HepG2 (cell line): ENCODE measurements around the gene AGAP1. TPM values are rescaled to one million over a fixed set of nuclear protein-coding genes. Genes with fewer than 3 reads are reported as not detected.

ENCODE experiments used
- ATAC-seq: fragments of 200-7000 bp; cut with Tn5 transposase; 3 replicates; pipeline ENCODE4 v1.9.1; 2020; ENCODE audit warnings: mild to moderate bottlenecking, moderate library complexity
- BruUV-seq: library from RNA; stranded (reverse); fragments of 400-500 nt; replicated peaks from 2 replicates; lab custom pipeline; 2021; lab: Mats Ljungman, UMichigan
- CTCF ChIA-PET: fragments of 300-600 bp; formaldehyde crosslinking; extraction: SDS; loops from one replicate; lab custom pipeline; 2021; ENCODE audit warnings: low total read pairs, inconsistent platforms, low intra/inter-chr PET ratio; lab: Yijun Ruan, JAX
- POLR2A ChIA-PET: fragments of 350-600 bp; sonication (Branson Sonifier 250); formaldehyde crosslinking; loops from one replicate; lab custom pipeline; 2020; ENCODE audit warnings: antibody characterized with exemption, inconsistent platforms; lab: Yijun Ruan, JAX
- DNase-seq: peaks from one replicate; pipeline ENCODE4 v3.0.0-alpha.2; 2015; ENCODE audit warnings: low spot score
- FAIRE-seq: peaks from 3 replicates; lab custom pipeline; 2011; peaks lifted over from hg19 to GRCh38; lab: Jason Lieb, UNC
- H2AFZ ChIP-seq: one replicate; pipeline ENCODE4 v1.6.1; 2011; ENCODE audit warnings: low read length, inconsistent platforms
- H3K27ac ChIP-seq: fragments of 300-600 bp; 3 replicates; pipeline ENCODE4 v1.8.0; 2011; ENCODE audit warnings: mixed run types, mild to moderate bottlenecking, mixed read lengths, low read length, inconsistent platforms; ENCODE audit not compliant: insufficient read depth; ENCODE audit errors: extremely low read length
- H3K27me3 ChIP-seq, 2 experiments: fragments of 200-600 bp in 1 of 2; 2 replicates in 1 of 2; 3 replicates in 1 of 2; pipeline versions ENCODE4 v1.6.0 to v1.8.0; 2011; ENCODE audit warnings: low read length in 2 of 2, mild to moderate bottlenecking in 2 of 2, moderate library complexity in 2 of 2, inconsistent platforms in 1 of 2; ENCODE audit not compliant: insufficient read depth in 2 of 2, control insufficient read depth in 1 of 2
- H3K36me3 ChIP-seq, 2 experiments: fragments of 200-600 bp in 1 of 2; replicated peaks in 1 of 2; 2 replicates in 1 of 2; 3 replicates in 1 of 2; pipeline versions ENCODE4 v1.5.1 to v1.8.0; 2011; ENCODE audit warnings: low read length in 2 of 2, inconsistent platforms in 1 of 2; ENCODE audit not compliant: insufficient read depth in 2 of 2, control insufficient read depth in 1 of 2
- H3K4me1 ChIP-seq: 2 replicates; pipeline ENCODE4 v1.5.1; 2012; ENCODE audit warnings: low read length, inconsistent platforms; ENCODE audit not compliant: insufficient read depth
- H3K4me2 ChIP-seq: 2 replicates; pipeline ENCODE4 v1.6.0; 2011; ENCODE audit warnings: low read depth, low read length, inconsistent platforms
- H3K4me3 ChIP-seq, 3 experiments: fragments of 200-600 bp in 1 of 3; sonication (generic), shearing (Covaris generic) in 1 of 3; replicated peaks in 1 of 3; 2 replicates each; pipeline ENCODE4 v1.5.1; 2011 to 2016; ENCODE audit warnings: low read length in 3 of 3, inconsistent platforms in 2 of 3, low read depth in 2 of 3, mild to moderate bottlenecking in 2 of 3, control low read depth in 1 of 3, mixed read lengths in 1 of 3; ENCODE audit not compliant: insufficient read depth in 1 of 3
- H3K79me2 ChIP-seq: one replicate; pipeline ENCODE4 v1.6.1; 2011; ENCODE audit warnings: low read length, inconsistent platforms; ENCODE audit not compliant: insufficient read depth
- H3K9ac ChIP-seq: 2 replicates; pipeline ENCODE4 v1.6.0; 2011; ENCODE audit warnings: mild to moderate bottlenecking, low read depth, low read length, inconsistent platforms; ENCODE audit not compliant: insufficient read depth
- H3K9me3 ChIP-seq: 2 replicates; pipeline ENCODE4 v1.5.1; 2012; ENCODE audit warnings: mild to moderate bottlenecking, low read length
- H4K20me1 ChIP-seq: 2 replicates; pipeline ENCODE4 v1.6.0; 2011; ENCODE audit warnings: inconsistent platforms, mild to moderate bottlenecking, low read length, moderate library complexity; ENCODE audit not compliant: insufficient read depth
- AHR ChIP-seq: IDR thresholded peaks from 2 replicates; pipeline ENCODE4 v1.6.1; 2018; ENCODE audit warnings: missing genetic modification reagents, missing compliant biosample characterization
- HDAC6 ChIP-seq: fragments of 200-600 bp; sonication (generic); IDR thresholded peaks from 2 replicates; pipeline ENCODE4 v1.7.0; 2017; ENCODE audit warnings: mild to moderate bottlenecking, antibody characterized with exemption, low read length, low read depth
- HMG20A ChIP-seq: IDR thresholded peaks from 2 replicates; pipeline ENCODE4 v1.6.1; 2016; ENCODE audit warnings: borderline replicate concordance
- MIER3 ChIP-seq: IDR thresholded peaks from 2 replicates; pipeline ENCODE4 v1.6.1; 2016; ENCODE audit warnings: missing compliant biosample characterization, borderline replicate concordance
- MXD1 ChIP-seq: sonication (generic); formaldehyde crosslinking; IDR thresholded peaks from 2 replicates; pipeline ENCODE4 v1.4.0; 2020; ENCODE audit warnings: mild to moderate bottlenecking, missing genetic modification reagents
- NR3C1 ChIP-seq: sonication (generic); formaldehyde crosslinking; IDR thresholded peaks from 2 replicates; pipeline ENCODE4 v1.4.0; 2020; ENCODE audit warnings: missing genetic modification reagents
- PAWR ChIP-seq: sonication (generic); formaldehyde crosslinking; IDR thresholded peaks from 2 replicates; pipeline ENCODE4 v1.4.0; 2020; ENCODE audit warnings: missing genetic modification reagents, mild to moderate bottlenecking, borderline replicate concordance
- PBX2 ChIP-seq: IDR thresholded peaks from 2 replicates; pipeline ENCODE4 v1.6.1; 2016; ENCODE audit warnings: control low read depth
- POLR2AphosphoS5 ChIP-seq: IDR thresholded peaks from 2 replicates; pipeline ENCODE4 v1.6.1; 2012; ENCODE audit warnings: low read depth, low read length
- SIX1 ChIP-seq: sonication (generic); formaldehyde crosslinking; IDR thresholded peaks from 2 replicates; pipeline ENCODE4 v1.4.0; 2020; ENCODE audit warnings: missing genetic modification reagents, borderline replicate concordance
- SMAD1 ChIP-seq: sonication (generic); formaldehyde crosslinking; IDR thresholded peaks from 2 replicates; pipeline ENCODE4 v1.4.0; 2020; ENCODE audit warnings: missing genetic modification reagents, low read depth, mild to moderate bottlenecking, borderline replicate concordance
- SMARCC2 ChIP-seq: fragments of 450-650 bp; IDR thresholded peaks from 2 replicates; pipeline ENCODE4 v1.6.1; 2017; ENCODE audit warnings: antibody characterized with exemption, mild to moderate bottlenecking
- SPEN ChIP-seq: sonication (generic); formaldehyde crosslinking; IDR thresholded peaks from 2 replicates; pipeline ENCODE4 v1.5.1; 2020; ENCODE audit warnings: low read depth, mild to moderate bottlenecking, missing genetic modification reagents
- TCF12 ChIP-seq, 2 experiments: fragments of 450-650 bp in 1 of 2; sonication (generic) in 1 of 2; formaldehyde crosslinking in 1 of 2; IDR thresholded peaks; 2 replicates each; pipeline versions ENCODE4 v1.6.1 to v1.8.0; 2017 to 2022; ENCODE audit warnings: antibody characterized with exemption in 1 of 2, mild to moderate bottlenecking in 1 of 2, missing genetic modification reagents in 1 of 2, moderate library complexity in 1 of 2
- TOPORS ChIP-seq: sonication (generic); formaldehyde crosslinking; IDR thresholded peaks from 2 replicates; pipeline ENCODE4 v1.8.0; 2023; ENCODE audit warnings: mild to moderate bottlenecking, missing genetic modification reagents
- ZBTB43 ChIP-seq: sonication (generic); formaldehyde crosslinking; conservative IDR thresholded peaks from 2 replicates; pipeline ENCODE4 v1.4.0; 2020; ENCODE audit warnings: missing genetic modification reagents
- ZNF10 ChIP-seq: sonication (generic); formaldehyde crosslinking; IDR thresholded peaks from 2 replicates; pipeline ENCODE4 v1.4.0; 2020; ENCODE audit warnings: mild to moderate bottlenecking, low read depth, missing genetic modification reagents, borderline replicate concordance
- ZNF24 ChIP-seq: fragments of 450-650 bp; IDR thresholded peaks from 2 replicates; pipeline ENCODE4 v1.6.1; 2017; ENCODE audit warnings: antibody characterized with exemption, mild to moderate bottlenecking
- ZNF530 ChIP-seq: sonication (generic); formaldehyde crosslinking; IDR thresholded peaks from 2 replicates; pipeline ENCODE4 v1.5.0; 2020; ENCODE audit warnings: low read depth, mild to moderate bottlenecking, missing genetic modification reagents
- WGBS: methylation state at CpG from one replicate; pipeline ENCODE4 v1.1.6; 2017; ENCODE audit warnings: low lambda C conversion rate; 5-methylcytosine and 5-hydroxymethylcytosine counted together
- in situ Hi-C: cut with HindIII; loops from 2 replicates; pipeline ENCODE4 v1.10.0; 2017; ENCODE audit warnings: low pct_unique_long_range_greater_than_20kb; ENCODE audit not compliant: extremely low pct_ligation_motif_present
- intact Hi-C: fragments of 100-400 bp; cut with micrococcal nuclease; formaldehyde crosslinking; loops from one replicate; pipeline ENCODE4 v1.10.0; 2022; ENCODE audit not compliant: unreplicated experiment
- polyA plus RNA-seq, 8 experiments: library from polyadenylated mRNA; depleted of rRNA in 3 of 8; stranded (reverse) in 7 of 8; unstranded in 1 of 8; fragments of >200 nt; fragmentation: Illumina TruSeq in 4 of 8; extraction: Trizol in 4 of 8; gene quantifications; 2 replicates each; pipeline versions ENCODE4 v1.2.1 to v1.2.3, GENCODE V29; 2011 to 2016; ENCODE audit warnings: low read depth in 4 of 8, missing spikeins in 1 of 8, mixed read lengths in 1 of 8; ENCODE audit not compliant: insufficient read depth in 1 of 8
- total RNA-seq, 5 experiments: library from RNA; depleted of rRNA; stranded (reverse); fragments of >200 nt; fragmentation: Illumina TruSeq; extraction: Trizol; gene quantifications; 2 replicates each; pipeline ENCODE4 v1.2.3, GENCODE V29; 2016; ENCODE audit warnings: low read depth in 1 of 5
- TF ChIP-seq, protein P1 (sequence below): sonication (generic); IDR thresholded peaks from 2 replicates; pipeline ENCODE4 v1.6.1; 2016; ENCODE audit warnings: low read depth, borderline replicate concordance

AGAP1 gene
- total and polyA plus RNA-seq, 2 of the 13 experiments (the other 11 are each of a cell fraction or from before 2014, with no cell fraction given): 21.2 to 32.7 TPM

- intact Hi-C loops (no loop called here), in situ Hi-C loops (no loop called here)
- Histone ChIP-seq H3K36me3 (peaks cover 9 to 28% of the 10 kb centered on the region in 2 experiments), H2AFZ (no peak overlapping the region), H3K9me3 (no peaks in the 10 kb centered on the region; the same call in 1 of the 2 replicates), H3K9ac (no peak overlapping the region), H3K79me2 (no peaks in the 10 kb centered on the region), H4K20me1 (no peaks in the 10 kb centered on the region), H3K4me1 (peaks cover 24% of the 10 kb centered on the region), H3K27ac (no peak overlapping the region), H3K27me3 (no peaks in the 10 kb centered on the region), H3K4me3 (no peak overlapping the region), H3K4me2 (no peak overlapping the region)
- no peak for TF ChIP-seq MXD1 (CRISPR knock-in tag)
- TF ChIP-seq HMG20A (CRISPR knock-in tag): no peak
- no peak for TF ChIP-seq ZNF530 (CRISPR knock-in tag)
- TF ChIP-seq MIER3 (CRISPR knock-in tag): no peak
- TF ChIP-seq ZBTB43 (CRISPR knock-in tag): no peak
- no peak for TF ChIP-seq HDAC6
- no peak for TF ChIP-seq NR3C1 (CRISPR knock-in tag)
- TF ChIP-seq TCF12 (IDR thresholded peaks at IDR 0.05): no peak
- no peak for TF ChIP-seq TCF12 (CRISPR knock-in tag; IDR thresholded peaks at IDR 0.05)
- TF ChIP-seq, protein P1, sequence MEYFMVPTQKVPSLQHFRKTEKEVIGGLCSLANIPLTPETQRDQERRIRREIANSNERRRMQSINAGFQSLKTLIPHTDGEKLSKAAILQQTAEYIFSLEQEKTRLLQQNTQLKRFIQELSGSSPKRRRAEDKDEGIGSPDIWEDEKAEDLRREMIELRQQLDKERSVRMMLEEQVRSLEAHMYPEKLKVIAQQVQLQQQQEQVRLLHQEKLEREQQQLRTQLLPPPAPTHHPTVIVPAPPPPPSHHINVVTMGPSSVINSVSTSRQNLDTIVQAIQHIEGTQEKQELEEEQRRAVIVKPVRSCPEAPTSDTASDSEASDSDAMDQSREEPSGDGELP: no peak
- TF ChIP-seq TOPORS (CRISPR knock-in tag): no peak
- no peak for TF ChIP-seq PBX2 (CRISPR knock-in tag)
- TF ChIP-seq SIX1 (CRISPR knock-in tag): no peak
- TF ChIP-seq AHR (CRISPR knock-in tag): no peak
- no peak for TF ChIP-seq ZNF24
- no peak for TF ChIP-seq ZNF10 (CRISPR knock-in tag)
- TF ChIP-seq POLR2AphosphoS5: no peak
- no peak for TF ChIP-seq SMARCC2
- no peak for TF ChIP-seq PAWR (CRISPR knock-in tag)
- TF ChIP-seq SMAD1 (CRISPR knock-in tag): no peak
- no peak for TF ChIP-seq SPEN (CRISPR knock-in tag)
- ATAC-seq: no peak
- no TSS peak for BruUV-seq
- FAIRE-seq: no peak
- WGBS: 96% methylated on average over 10 of the region's 10 CpGs
- CTCF ChIA-PET: no interaction called here
- DNase-seq: no peak
- POLR2A ChIA-PET: no interaction called here
These were observed 401.0 kb downstream of the AGAP1 start for GRCh38 chr2:235894839-235895238.
